Endothelial cell (in vitro differentiated cells): Measurements from ENCODE around the gene KLK13. TPM values are rescaled to one million over a fixed set of nuclear protein-coding genes. Genes with fewer than 3 reads are reported as not detected.

ENCODE experiments used
- DNase-seq: peaks from one replicate; pipeline ENCODE4 v3.0.0; 2021; ENCODE audit warnings: low spot score
- H3K27ac Mint-ChIP-seq: one replicate; pipeline ENCODE4 v1.8.0; 2021; ENCODE audit warnings: mixed read lengths, inconsistent platforms; ENCODE audit not compliant: unreplicated experiment
- H3K27me3 Mint-ChIP-seq: one replicate; pipeline ENCODE4 v1.8.0; 2021; ENCODE audit warnings: mild to moderate bottlenecking, moderate library complexity, mixed read lengths, inconsistent platforms; ENCODE audit not compliant: unreplicated experiment
- H3K36me3 Mint-ChIP-seq: one replicate; pipeline ENCODE4 v1.8.0; 2021; ENCODE audit warnings: mild to moderate bottlenecking, low read depth, mixed read lengths, inconsistent platforms; ENCODE audit not compliant: unreplicated experiment
- H3K4me1 Mint-ChIP-seq: one replicate; pipeline ENCODE4 v1.8.0; 2021; ENCODE audit warnings: mild to moderate bottlenecking, mixed read lengths, inconsistent platforms; ENCODE audit not compliant: unreplicated experiment
- H3K4me3 Mint-ChIP-seq: one replicate; pipeline ENCODE4 v1.8.0; 2021; ENCODE audit warnings: mild to moderate bottlenecking, mixed read lengths, inconsistent platforms; ENCODE audit not compliant: unreplicated experiment
- H3K9me3 Mint-ChIP-seq: one replicate; pipeline ENCODE4 v1.8.0; 2021; ENCODE audit warnings: mixed read lengths, inconsistent platforms; ENCODE audit not compliant: unreplicated experiment
- CTCF ChIP-seq: fragments of 200-600 bp; sonication (generic); IDR thresholded peaks from one replicate; pipeline ENCODE4 v1.5.0; 2021; ENCODE audit warnings: antibody characterized with exemption; ENCODE audit not compliant: unreplicated experiment
- total RNA-seq: library from RNA; stranded (reverse); fragmentation: NEBNext Ultra II Directional; extraction: Animal tissue kit (Norgen Biotek cat#: 25700); gene quantifications from one replicate; pipeline ENCODE4 v1.2.1, GENCODE V29; 2021; ENCODE audit not compliant: unreplicated experiment

The KLK13 gene
- total RNA-seq, 1 donor from 2014 or later = 0.67 TPM

GRCh38 chr19:51101171-51101865, 36.4 kb upstream of the KLK13 start:
- H3K27me3 Mint-ChIP-seq = peaks cover 10% of the 10 kb centered on the region
- H3K4me3 Mint-ChIP-seq = no peak overlapping the region
- peaks cover 8% of the 10 kb centered on the region for H3K4me1 Mint-ChIP-seq
- peak overlapping the region; percentile 57 for H3K27ac Mint-ChIP-seq
- H3K36me3 Mint-ChIP-seq = peaks cover 29% of the 10 kb centered on the region
- H3K9me3 Mint-ChIP-seq = no peaks in the 10 kb centered on the region
- no peak for DNase-seq
- no peak for TF ChIP-seq CTCF

GRCh38 chr19:51100601-51101000, 35.7 kb upstream of the KLK13 start:
- TF ChIP-seq CTCF = no peak
- Mint-ChIP-seq H3K36me3 (peaks cover 24% of the 10 kb centered on the region), H3K9me3 (no peaks in the 10 kb centered on the region), H3K27ac (no peak overlapping the region), H3K27me3 (peaks cover 4% of the 10 kb centered on the region), H3K4me1 (peaks cover 8% of the 10 kb centered on the region), H3K4me3 (no peak overlapping the region)
- no peak for DNase-seq

- Mint-ChIP-seq H3K27me3 (peaks cover 2% of the 10 kb centered on the region), H3K4me3 (no peak overlapping the region)
- TF ChIP-seq CTCF = no peak
These were observed 34.1 kb upstream of the KLK13 start for GRCh38 chr19:51099047-51099382.

DNA sequence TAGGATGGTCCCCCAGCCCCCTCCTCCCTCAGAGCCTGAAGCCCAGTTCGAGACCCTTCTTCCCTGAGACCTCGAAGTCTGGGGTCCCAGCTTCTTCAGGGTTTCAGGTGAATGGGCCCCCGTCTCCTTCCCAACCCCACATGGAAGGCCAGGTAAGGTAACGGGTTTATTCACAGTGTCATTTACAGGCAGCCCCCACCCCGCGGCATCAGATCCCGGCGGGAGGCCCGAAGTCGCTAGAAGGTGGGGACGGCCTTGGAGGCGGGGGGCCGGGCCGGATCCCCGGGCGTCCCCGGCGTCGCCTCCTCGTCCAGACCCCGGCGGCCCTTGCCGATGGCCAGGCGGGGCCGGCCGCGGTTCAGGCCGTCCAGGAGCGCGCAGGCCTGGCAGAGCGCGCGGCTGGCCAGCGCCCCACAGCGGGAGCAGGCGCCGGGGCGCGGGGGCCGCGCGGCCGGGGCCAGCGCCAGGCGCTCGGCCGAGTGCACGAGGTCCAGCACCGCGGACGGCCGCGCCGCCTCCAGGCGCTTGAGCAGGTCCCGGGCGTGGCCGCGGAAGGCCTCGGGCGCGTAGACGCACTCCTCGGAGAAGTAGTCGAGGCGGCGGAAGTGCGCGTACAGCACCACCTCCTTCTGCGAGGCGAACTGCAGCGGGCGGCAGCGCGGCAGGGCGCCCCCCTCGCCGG, 33.6 kb upstream of the KLK13 start:
- TF ChIP-seq CTCF = no peak
- DNase-seq = no peak
- H3K4me1 Mint-ChIP-seq = peaks cover 13% of the 10 kb centered on the region
- no peak overlapping the region for H3K4me3 Mint-ChIP-seq
- no peaks in the 10 kb centered on the region for H3K9me3 Mint-ChIP-seq
- H3K27ac Mint-ChIP-seq = no peak overlapping the region
- H3K27me3 Mint-ChIP-seq = peaks cover 2% of the 10 kb centered on the region
- peaks cover 10% of the 10 kb centered on the region for H3K36me3 Mint-ChIP-seq

More at GRCh38 chr19:51099047-51099382, 34.1 kb upstream of the KLK13 start:
- no peak for DNase-seq
- Mint-ChIP-seq H3K27ac (no peak overlapping the region), H3K9me3 (no peaks in the 10 kb centered on the region), H3K4me1 (peaks cover 13% of the 10 kb centered on the region), H3K36me3 (peaks cover 12% of the 10 kb centered on the region)

- Mint-ChIP-seq H3K27ac (no peak overlapping the region), H3K27me3 (peaks cover 2% of the 10 kb centered on the region), H3K4me3 (no peak overlapping the region), H3K4me1 (peaks cover 13% of the 10 kb centered on the region), H3K36me3 (peaks cover 5% of the 10 kb centered on the region), H3K9me3 (no peaks in the 10 kb centered on the region)
- no peak for TF ChIP-seq CTCF
- no peak for DNase-seq
These were observed 32.9 kb upstream of the KLK13 start for GRCh38 chr19:51097796-51098195.
